ENCODE data around the gene HSF4.

- TF ChIP-seq ZNF510 (tag by site-specific recombination; IDR thresholded peaks at IDR 0.05; ENCODE audit: insufficient replicate concordance) (no peak), CTCF (tag by site-specific recombination; IDR thresholded peaks at IDR 0.05) (no peak), ZNF398 (tag by site-specific recombination; IDR thresholded peaks at IDR 0.05) (no peak)
Observed at GRCh38 chr16:67176662-67177061, 12.1 kb downstream of the HSF4 start.
